GM12878 (cell line): ENCODE measurements around the gene FLT4. TPM values are rescaled to one million over a fixed set of nuclear protein-coding genes. Genes with fewer than 3 reads are reported as not detected.

ENCODE experiments used
- ATAC-seq: fragments of 200-7000 bp; cut with Tn5 transposase; 3 replicates; pipeline ENCODE4 v1.9.1; 2020; ENCODE audit warnings: mild to moderate bottlenecking, moderate library complexity
- BruUV-seq: library from RNA; stranded (reverse); fragments of 400-500 nt; replicated peaks from 2 replicates; lab custom pipeline; 2021; lab: Mats Ljungman, UMichigan
- CTCF ChIA-PET: fragments of 300-600 bp; sonication (Branson Sonifier 250); formaldehyde crosslinking; extraction: SDS; loops from one replicate; lab custom pipeline; 2021; ENCODE audit warnings: inconsistent platforms; lab: Yijun Ruan, JAX
- POLR2A ChIA-PET: fragments of 350-600 bp; formaldehyde crosslinking; extraction: SDS; loops from one replicate; lab custom pipeline; 2021; ENCODE audit warnings: inconsistent platforms; lab: Charles Lee
- RAD21 ChIA-PET: fragments of 300-600 bp; sonication (Branson Sonifier 250); formaldehyde crosslinking; loops from one replicate; lab custom pipeline; 2023; ENCODE audit warnings: antibody characterized with exemption; ENCODE audit not compliant: unreplicated experiment; lab: Charles Lee
- SMC1A ChIA-PET: fragments of 300-600 bp; sonication (Branson Sonifier 250); formaldehyde crosslinking; loops from one replicate; lab custom pipeline; 2023; ENCODE audit not compliant: unreplicated experiment, uncharacterized antibody; lab: Charles Lee
- DNase-seq: peaks from one replicate; pipeline ENCODE4 v3.0.0-alpha.2; 2011; ENCODE audit warnings: low read depth, low spot score
- FAIRE-seq: peaks from 3 replicates; lab custom pipeline; 2011; peaks lifted over from hg19 to GRCh38; lab: Jason Lieb, UNC
- H2AFZ ChIP-seq: 2 replicates; pipeline ENCODE4 v1.6.0; 2011; ENCODE audit warnings: low read depth, low read length, control low read depth; ENCODE audit not compliant: control insufficient read depth
- H3K27ac ChIP-seq: 2 replicates; pipeline ENCODE4 v1.5.1; 2011; ENCODE audit warnings: control low read depth; ENCODE audit not compliant: control insufficient read depth, insufficient read depth
- H3K27me3 ChIP-seq, 2 experiments: replicated peaks in 1 of 2; 2 replicates each; pipeline versions ENCODE4 v1.6.0 to v1.6.1; 2011; ENCODE audit warnings: low read length in 1 of 2; ENCODE audit not compliant: control insufficient read depth in 2 of 2, insufficient read depth in 2 of 2
- H3K36me3 ChIP-seq, 2 experiments: 2 replicates each; pipeline ENCODE4 v1.5.1; 2011; ENCODE audit warnings: low read length in 1 of 2; ENCODE audit not compliant: control insufficient read depth in 2 of 2, insufficient read depth in 2 of 2
- H3K4me1 ChIP-seq: 2 replicates; pipeline ENCODE4 v1.6.1; 2011; ENCODE audit warnings: mild to moderate bottlenecking, low read length, moderate library complexity, mixed read lengths; ENCODE audit not compliant: control insufficient read depth, insufficient read depth
- H3K4me2 ChIP-seq: 2 replicates; pipeline ENCODE4 v1.6.0; 2011; ENCODE audit warnings: control low read depth; ENCODE audit not compliant: control insufficient read depth, insufficient read depth
- H3K4me3 ChIP-seq: fragments of 200-600 bp; sonication (generic); 2 replicates; pipeline ENCODE4 v1.5.1; 2016
- H3K79me2 ChIP-seq: 2 replicates; pipeline ENCODE4 v1.6.0; 2011; ENCODE audit warnings: low read length; ENCODE audit not compliant: control insufficient read depth, insufficient read depth
- H3K9ac ChIP-seq: 2 replicates; pipeline ENCODE4 v1.8.0; 2011; ENCODE audit warnings: low read length, control low read depth, mixed read lengths; ENCODE audit not compliant: control insufficient read depth, insufficient read depth
- H3K9me3 ChIP-seq: replicated peaks from 3 replicates; pipeline ENCODE4 v1.5.1; 2011; ENCODE audit warnings: mild to moderate bottlenecking, low read length; ENCODE audit not compliant: control insufficient read depth, insufficient read depth
- H4K20me1 ChIP-seq: 2 replicates; pipeline ENCODE4 v1.6.0; 2011; ENCODE audit not compliant: control insufficient read depth, insufficient read depth
- EZH2 ChIP-seq: IDR thresholded peaks from 2 replicates; pipeline ENCODE4 v1.6.1; 2012; ENCODE audit warnings: low read depth, mild to moderate bottlenecking, control low read depth, inconsistent platforms, low read length, borderline replicate concordance; ENCODE audit not compliant: control insufficient read depth
- GABPA ChIP-seq: IDR thresholded peaks from 2 replicates; pipeline ENCODE4 v1.6.1; 2014; ENCODE audit warnings: antibody characterized with exemption, low read depth, mild to moderate bottlenecking, inconsistent platforms
- HSF1 ChIP-seq: fragments of 150-350 bp; IDR thresholded peaks from 2 replicates; pipeline ENCODE4 v1.6.1; 2014; ENCODE audit warnings: mild to moderate bottlenecking, low read depth, low read length
- KDM1A ChIP-seq: fragments of 200-600 bp; sonication (generic); IDR thresholded peaks from 2 replicates; pipeline ENCODE4 v1.6.1; 2016; ENCODE audit warnings: borderline replicate concordance
- MXI1 ChIP-seq: fragments of 150-350 bp; IDR thresholded peaks from 2 replicates; pipeline ENCODE4 v1.6.1; 2011; ENCODE audit warnings: low read depth, mild to moderate bottlenecking, inconsistent platforms, low read length, improper control_type of control experiment
- NR2C1 ChIP-seq: fragments of 450-650 bp; IDR thresholded peaks from 2 replicates; pipeline ENCODE4 v1.6.1; 2017; ENCODE audit warnings: antibody characterized with exemption, mild to moderate bottlenecking, moderate library complexity
- PAX8 ChIP-seq: fragments of 450-650 bp; IDR thresholded peaks from 2 replicates; pipeline ENCODE4 v1.6.1; 2017; ENCODE audit warnings: mild to moderate bottlenecking, moderate library complexity
- RELB ChIP-seq: fragments of 450-650 bp; IDR thresholded peaks from 2 replicates; pipeline ENCODE4 v1.6.1; 2017; ENCODE audit warnings: low read depth, mild to moderate bottlenecking, moderate library complexity
- REST ChIP-seq: IDR thresholded peaks from 2 replicates; pipeline ENCODE4 v1.6.1; 2012; ENCODE audit warnings: mild to moderate bottlenecking, low read depth, low read length
- SKIL ChIP-seq: fragments of 450-650 bp; IDR thresholded peaks from 2 replicates; pipeline ENCODE4 v1.6.1; 2017; ENCODE audit warnings: mild to moderate bottlenecking, low read depth, inconsistent platforms; ENCODE audit not compliant: poor library complexity, severe bottlenecking
- SREBF1 ChIP-seq: IDR thresholded peaks from 2 replicates; pipeline ENCODE4 v1.6.1; 2012; ENCODE audit warnings: mild to moderate bottlenecking, low read length
- SUZ12 ChIP-seq: fragments of 200-600 bp; sonication (generic); IDR thresholded peaks from one replicate; pipeline ENCODE4 v1.6.1; 2018; ENCODE audit warnings: antibody characterized with exemption, mild to moderate bottlenecking; ENCODE audit not compliant: unreplicated experiment
- WRNIP1 ChIP-seq: IDR thresholded peaks from 2 replicates; pipeline ENCODE4 v1.6.1; 2011; ENCODE audit warnings: low read depth, low read length, improper control_type of control experiment, borderline replicate concordance
- ZNF622 ChIP-seq: fragments of 450-650 bp; IDR thresholded peaks from 2 replicates; pipeline ENCODE4 v1.6.1; 2017; ENCODE audit warnings: mild to moderate bottlenecking, inconsistent platforms
- WGBS: methylation state at CpG from one replicate; pipeline ENCODE4 v1.1.6; 2016; ENCODE audit warnings: low lambda C conversion rate; ENCODE audit not compliant: insufficient replicate concordance, insufficient coverage; ENCODE audit errors: missing lambda C conversion rate; 5-methylcytosine and 5-hydroxymethylcytosine counted together
- in situ Hi-C: fragments of 300-500 bp; cut with MboI; formaldehyde crosslinking; loops from 9 replicates; pipeline ENCODE4 v1.14.3; 2018; ENCODE audit warnings: mixed read lengths
- intact Hi-C: fragments of 100-400 bp; cut with micrococcal nuclease; formaldehyde crosslinking; loops from one replicate; pipeline ENCODE4 v1.14.2; 2022; ENCODE audit not compliant: unreplicated experiment
- polyA plus RNA-seq, 11 experiments: library from polyadenylated mRNA; depleted of rRNA in 4 of 11; unstranded in 6 of 11; stranded (reverse) in 5 of 11; fragments of >200 nt; fragmentation: Nextera tagmentation in 4 of 11; fragmentation: Illumina TruSeq in 1 of 11; extraction: Ambion mirVana in 4 of 11; extraction: Trizol in 1 of 11; gene quantifications; 1 replicate in 1 of 11; 2 replicates in 10 of 11; pipeline versions ENCODE4 v1.2.1 to v1.2.3, GENCODE V29; 2011 to 2016; ENCODE audit warnings: inconsistent platforms in 2 of 11, missing spikeins in 2 of 11, low read depth in 1 of 11
- total RNA-seq, 4 experiments: library from RNA; depleted of rRNA in 3 of 4; stranded (reverse); fragments of >200 nt in 3 of 4; fragmentation: Illumina TruSeq in 1 of 4; extraction: Trizol in 1 of 4; gene quantifications; 2 replicates each; pipeline versions ENCODE4 v1.2.1 to v1.2.3, GENCODE V29; 2013 to 2021

The FLT4 gene
- total and polyA plus RNA-seq, 10 of the 15 experiments (the other 5 are each of a cell fraction or from before 2014, with no cell fraction given) = 0.18 TPM; not detected in 9

GRCh38 chr5:180596668-180597231, 52.6 kb downstream of the FLT4 start:
- Histone ChIP-seq H3K9ac (no peak overlapping the region), H2AFZ (no peak overlapping the region), H3K36me3 (no peaks in the 10 kb centered on the region), H3K4me2 (no peak overlapping the region), H3K4me1 (no peaks in the 10 kb centered on the region), H3K27me3 (no peaks in the 10 kb centered on the region), H3K9me3 (no peaks in the 10 kb centered on the region), H3K4me3 (no peak overlapping the region), H4K20me1 (no peaks in the 10 kb centered on the region), H3K27ac (no peak overlapping the region), H3K79me2 (no peaks in the 10 kb centered on the region)
- ChIA-PET CTCF (no interaction called here), RAD21 (no interaction called here), SMC1A (no interaction called here), POLR2A (no interaction called here)
- BruUV-seq = no TSS peak
- no peak for DNase-seq
- in situ Hi-C loops = no loop called here
- intact Hi-C loops = no loop called here
- no peak for ATAC-seq
- WGBS = 34% methylated on average over 21 of the region's 24 CpGs
- no peak for FAIRE-seq
- TF ChIP-seq REST (no peak), EZH2 (no peak), RELB (no peak), SREBF1 (no peak), MXI1 (no peak), HSF1 (no peak), NR2C1 (no peak), GABPA (no peak), ZNF622 (no peak), PAX8 (no peak), SKIL (no peak), KDM1A (no peak), WRNIP1 (no peak), SUZ12 (no peak)
